KG1 (cell line): Measurements from ENCODE around the gene EIF3B.
A peak's percentile ranks its signal among the peaks of the same experiment; 100 is the strongest.
"Not testable (repeated sequence)": the region's sequence is repeated elsewhere in the genome, so short reads cannot be mapped to it uniquely, and the experiment has no call there.

Experiments
- DNase-seq: peaks from one replicate; lab custom pipeline; 2025; lab: John Stamatoyannopoulos, UW

Gene EIF3B

DNA sequence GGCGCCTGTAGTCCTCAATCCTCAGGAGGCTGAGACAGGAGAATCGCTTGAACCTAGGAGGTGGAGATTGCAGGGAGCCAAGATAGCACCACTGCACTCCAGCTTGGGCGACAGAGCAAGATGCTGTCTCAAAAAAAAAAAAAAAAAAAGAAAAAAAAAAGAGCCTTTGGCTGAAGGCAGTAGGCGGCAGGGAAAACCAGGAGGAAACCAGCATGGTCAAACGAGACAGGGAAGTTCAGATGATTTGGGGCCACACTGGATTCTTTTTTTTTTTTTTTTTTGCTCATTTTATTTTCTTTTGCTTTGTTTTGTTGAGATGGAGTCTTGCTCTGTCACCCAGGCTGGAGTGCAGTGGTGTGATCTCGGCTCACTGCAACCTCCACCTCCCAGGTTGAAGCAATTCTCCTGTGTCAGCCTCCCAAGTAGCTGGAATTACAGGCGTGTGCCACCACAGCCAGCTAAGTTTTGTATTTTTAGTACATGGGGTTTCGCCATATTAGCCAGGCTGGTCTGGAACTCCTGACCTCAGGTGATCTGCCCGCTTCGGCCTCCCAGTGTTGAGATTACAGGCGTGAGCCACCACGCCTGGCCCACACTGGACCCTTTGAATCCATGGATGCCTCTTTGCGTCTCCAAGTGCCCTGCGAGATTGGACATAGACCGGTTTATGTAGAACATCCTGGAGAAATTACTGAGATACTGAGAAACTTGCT lies 7.1 kb upstream of the EIF3B start:
- DNase-seq, result not testable (repeated sequence)

DNA sequence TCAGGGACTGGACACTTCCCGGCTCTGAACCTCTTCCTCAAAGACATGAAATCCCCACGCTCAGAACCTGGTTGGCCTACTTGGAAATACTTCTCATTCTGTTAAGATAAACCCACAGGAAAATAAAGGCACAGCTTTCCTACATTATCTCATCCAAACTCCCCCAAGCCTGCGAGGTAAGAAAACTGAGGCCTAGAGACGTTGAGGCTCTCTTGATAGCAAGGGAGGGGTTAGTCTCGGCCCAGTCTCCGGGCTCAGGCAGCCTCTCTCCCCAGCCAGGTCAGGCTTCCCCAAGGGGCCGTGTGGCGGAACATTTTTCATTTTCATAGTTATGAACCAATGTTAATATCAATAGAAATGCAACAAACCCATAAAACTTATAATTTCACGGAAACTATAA lies 4.6 kb upstream of the EIF3B start:
- no peak for DNase-seq

- DNase-seq, result no peak
Measured at GRCh38 chr7:2350861-2351260, 3.8 kb upstream of the EIF3B start.

- no peak for DNase-seq
Measured at GRCh38 chr7:2353113-2353935, 1.3 kb upstream of the EIF3B start.

GRCh38 chr7:2353936-2354185 lies 766 bp upstream of the EIF3B start:
- DNase-seq, result peak; percentile 99

GRCh38 chr7:2354939-2355704 lies 495 bp downstream of the EIF3B start:
- no peak for DNase-seq

DNA sequence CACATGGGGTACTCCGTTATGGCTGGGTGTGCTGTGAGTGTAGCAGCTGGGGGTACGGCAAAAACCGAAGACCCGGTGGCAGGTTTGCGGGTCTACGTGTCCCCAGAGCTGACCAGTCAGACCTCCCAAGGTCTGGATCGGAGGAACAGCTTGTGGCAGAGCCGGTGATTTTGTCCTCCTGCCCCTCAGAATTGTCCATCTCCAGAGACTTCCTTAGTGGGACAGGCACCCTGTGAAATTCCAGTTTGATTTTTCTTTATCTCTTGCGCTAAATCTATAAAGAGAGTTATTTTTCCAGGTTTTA lies 1.0 kb downstream of the EIF3B start:
- no peak for DNase-seq

DNA sequence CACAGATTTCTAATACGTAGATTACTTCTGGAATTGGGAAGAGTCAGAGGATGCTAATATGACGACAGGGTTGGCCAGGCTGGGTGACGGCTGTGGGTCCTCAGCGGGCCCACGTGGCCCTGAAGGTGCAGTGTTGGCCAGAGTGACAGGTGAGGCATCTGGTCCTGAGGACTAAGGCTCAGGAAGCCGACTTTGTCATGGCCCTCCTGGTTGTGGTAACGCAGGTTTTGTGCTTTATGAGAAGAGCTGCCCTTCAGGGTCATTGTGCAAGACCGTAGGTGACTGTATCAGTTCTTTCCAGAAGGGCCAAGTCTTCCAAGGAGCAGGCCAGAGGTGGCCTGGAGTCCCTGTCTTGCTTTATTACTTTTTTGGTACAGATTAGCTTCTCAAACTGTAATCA lies 2.5 kb downstream of the EIF3B start:
- DNase-seq, result no peak

DNA sequence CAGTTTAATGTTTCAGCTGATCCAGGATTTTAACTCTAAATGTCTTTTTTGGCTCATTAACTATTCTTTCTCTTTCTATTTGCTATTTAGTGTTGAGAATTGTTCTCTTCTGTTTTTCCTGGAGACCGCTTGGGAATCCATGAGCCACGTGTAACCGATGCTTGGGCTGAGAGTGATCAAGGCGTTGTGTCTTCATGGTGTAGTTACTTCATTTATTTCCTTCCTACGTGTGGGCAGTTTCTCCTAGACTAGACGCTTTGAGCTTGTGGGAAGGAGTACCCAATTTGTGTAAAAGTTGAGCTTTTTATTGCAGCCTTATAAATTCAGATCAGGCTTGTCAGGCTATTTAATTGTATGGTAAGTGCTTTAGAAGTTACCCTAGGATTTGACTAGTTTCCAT lies 2.9 kb downstream of the EIF3B start:
- DNase-seq, result no peak

GRCh38 chr7:2358968-2359527 lies 4.4 kb downstream of the EIF3B start:
- DNase-seq, result no peak

GRCh38 chr7:2359610-2360009 lies 5.0 kb downstream of the EIF3B start:
- DNase-seq, result no peak

DNA sequence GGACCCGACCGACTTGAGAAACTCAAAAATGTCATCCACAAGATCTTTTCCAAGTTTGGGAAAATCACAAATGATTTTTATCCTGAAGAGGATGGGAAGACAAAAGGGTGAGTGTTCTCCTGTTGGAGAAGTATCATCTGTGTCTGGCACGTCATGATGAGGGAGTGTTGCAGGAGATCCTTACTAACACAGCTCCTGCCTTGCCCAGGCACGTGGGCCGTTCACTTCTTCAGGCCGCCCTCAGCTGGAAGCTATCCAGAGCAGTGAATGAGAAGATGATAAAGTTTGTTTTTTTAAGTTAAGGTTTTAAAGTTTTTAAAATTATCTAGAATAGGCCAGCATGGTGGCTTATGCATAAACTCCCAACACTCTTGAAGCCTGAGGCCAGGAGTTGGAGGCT lies 6.2 kb downstream of the EIF3B start:
- no peak for DNase-seq

GRCh38 chr7:2362385-2363088 lies 7.9 kb downstream of the EIF3B start:
- DNase-seq, result no peak

DNA sequence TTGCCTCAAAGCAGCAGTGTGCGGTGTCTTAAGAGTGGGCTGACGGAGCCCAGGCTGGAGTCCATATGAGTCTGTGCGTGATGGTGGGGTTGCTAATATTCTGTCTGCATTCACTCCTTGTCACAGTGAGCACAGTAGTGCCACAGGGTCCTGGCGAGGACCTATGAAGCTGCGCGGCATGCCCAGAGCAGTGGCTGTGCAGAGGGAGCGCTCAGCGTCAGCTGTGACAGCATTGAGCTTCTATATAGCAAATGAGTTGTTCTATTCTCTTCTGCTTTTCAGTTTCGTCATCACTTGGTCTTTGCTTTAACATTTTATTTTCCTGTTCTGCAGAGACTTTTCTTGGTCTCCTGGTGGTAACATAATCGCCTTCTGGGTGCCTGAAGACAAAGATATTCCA lies 14.5 kb downstream of the EIF3B start:
- DNase-seq, result no peak

DNA sequence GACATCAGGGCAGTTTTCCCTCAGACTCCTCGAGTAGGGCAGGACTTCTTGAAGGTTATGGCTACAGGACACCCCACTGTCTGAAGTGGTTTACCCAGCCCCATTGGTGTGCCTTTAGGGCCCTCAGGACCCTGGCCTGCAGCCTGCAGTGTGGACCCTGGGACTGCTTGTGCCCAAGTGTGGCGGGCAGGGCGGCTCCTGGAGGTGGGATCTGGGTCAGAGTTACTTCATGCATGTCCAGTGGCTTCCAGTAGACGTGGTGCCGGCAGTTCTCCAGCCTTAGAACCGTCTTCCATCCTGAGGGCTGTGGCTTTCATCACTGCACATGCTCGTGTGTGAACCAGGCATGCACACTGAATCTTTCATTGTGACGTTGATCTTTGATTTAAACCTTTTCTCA lies 16.7 kb downstream of the EIF3B start:
- no peak for DNase-seq

- no peak for DNase-seq
Measured at GRCh38 chr7:2372724-2373123, 18.1 kb downstream of the EIF3B start.

- no peak for DNase-seq
Measured at GRCh38 chr7:2373124-2373556, 18.5 kb downstream of the EIF3B start.

DNA sequence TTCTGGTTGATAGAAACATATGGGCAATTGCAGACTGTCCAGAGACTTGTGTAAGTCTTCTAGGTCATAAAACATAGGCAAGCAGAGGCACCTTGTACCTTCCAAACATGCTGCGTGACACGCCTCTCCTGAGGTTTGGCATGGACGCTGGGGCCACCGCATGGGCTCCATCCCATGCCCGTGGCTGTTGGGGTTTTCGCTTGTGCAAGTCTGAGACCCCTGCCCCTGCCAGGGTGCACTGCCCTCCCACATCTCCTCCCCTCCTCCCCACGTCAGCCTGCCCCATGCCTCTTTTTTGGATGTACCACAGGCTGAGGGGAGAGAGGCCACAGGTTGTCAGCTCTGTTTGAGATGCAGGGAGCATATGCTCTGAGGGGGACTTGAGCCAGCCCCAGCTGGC lies 19.0 kb downstream of the EIF3B start:
- no peak for DNase-seq

DNA sequence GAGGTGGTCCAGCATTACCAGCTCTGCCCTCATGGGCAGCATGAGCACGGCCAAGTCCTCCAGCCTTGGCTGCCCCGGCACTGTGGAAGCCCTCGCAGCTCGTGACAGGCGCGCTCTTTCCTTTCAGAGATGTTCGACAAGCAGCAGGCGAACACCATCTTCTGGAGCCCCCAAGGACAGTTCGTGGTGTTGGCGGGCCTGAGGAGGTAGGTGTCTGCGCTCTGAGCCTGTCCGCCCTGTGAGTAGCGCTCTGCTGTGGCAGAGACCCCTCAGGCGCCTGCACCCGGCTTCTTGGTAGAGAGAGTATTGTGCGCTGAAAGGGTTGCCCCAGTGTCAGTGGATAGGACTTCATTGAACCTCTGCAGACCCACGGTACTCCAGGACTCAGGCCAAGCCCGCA lies 19.8 kb downstream of the EIF3B start:
- no peak for DNase-seq

DNA sequence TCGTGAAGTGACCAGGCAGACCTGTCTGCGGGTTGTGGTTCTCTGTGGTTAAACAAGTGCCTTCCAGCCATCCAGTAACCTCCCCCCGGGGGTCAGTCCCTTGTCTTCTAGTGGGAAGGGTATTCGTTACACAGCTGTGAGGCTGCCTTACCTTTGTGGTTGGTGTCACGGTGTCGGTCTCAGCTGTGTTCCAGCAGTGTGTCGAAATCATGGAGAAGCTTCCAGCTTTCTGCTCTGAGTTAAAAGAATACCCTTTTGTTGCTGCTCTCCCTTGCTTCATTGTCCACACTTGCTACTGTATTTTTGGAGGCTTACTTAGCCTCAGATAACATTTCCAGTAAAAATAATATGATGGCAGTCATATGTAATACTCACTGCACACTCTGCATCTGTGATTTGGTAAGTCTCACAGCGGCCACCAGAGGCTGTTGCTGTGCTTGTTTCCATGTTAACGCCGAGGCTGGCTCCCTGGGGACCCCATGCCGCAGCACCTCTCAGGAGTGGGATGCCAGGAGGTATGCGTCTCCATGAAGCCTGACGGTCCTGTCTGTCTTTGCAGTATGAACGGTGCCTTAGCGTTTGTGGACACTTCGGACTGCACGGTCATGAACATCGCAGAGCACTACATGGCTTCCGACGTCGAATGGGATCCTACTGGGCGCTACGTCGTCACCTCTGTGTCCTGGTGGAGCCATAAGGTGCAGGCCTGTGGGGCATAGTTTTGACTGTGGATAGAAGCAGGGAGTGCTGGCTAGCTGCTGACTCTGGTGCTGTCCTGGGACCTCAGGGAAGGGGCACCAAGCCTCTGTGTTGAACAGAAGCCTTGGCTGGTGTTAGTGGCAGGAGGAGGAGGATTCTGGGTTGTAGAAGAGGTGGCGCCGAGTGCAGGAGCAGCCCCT lies 20.5 kb downstream of the EIF3B start:
- no peak for DNase-seq
